Transverse colon (tissue), 4 donors: ENCODE results near the gene BCAR3. TPM values are rescaled to one million over a fixed set of nuclear protein-coding genes. Genes with fewer than 3 reads are reported as not detected.

Source experiments
- DNase-seq: peaks from one replicate; pipeline ENCODE4 v3.0.0-alpha.2; 2019
- H3K27ac ChIP-seq, 4 donors: fragments of 200-600 bp; sonication (generic); 2 replicates each; pipeline ENCODE4 v1.5.1; 2016 to 2018; ENCODE audit warnings: inconsistent platforms in 4 of 4
- H3K27me3 ChIP-seq: fragments of 200-600 bp; sonication (generic); 2 replicates; pipeline ENCODE4 v1.5.1; 2017; ENCODE audit warnings: inconsistent platforms
- H3K36me3 ChIP-seq, 4 donors: fragments of 200-600 bp; sonication (generic); 2 replicates each; pipeline ENCODE4 v1.5.1; 2017 to 2019; ENCODE audit warnings: inconsistent platforms in 4 of 4
- H3K4me1 ChIP-seq, 4 donors: fragments of 200-600 bp; sonication (generic); 2 replicates each; pipeline ENCODE4 v1.5.1; 2017 to 2020; ENCODE audit warnings: inconsistent platforms in 4 of 4
- H3K4me3 ChIP-seq, 4 donors: fragments of 200-600 bp; sonication (generic); 1 replicate in 1 of 4; 2 replicates in 3 of 4; pipeline versions ENCODE4 v1.5.1 to v1.6.1; 2017 to 2019; ENCODE audit warnings: inconsistent platforms in 4 of 4
- H3K9me3 ChIP-seq, 2 donors: fragments of 200-600 bp; sonication (generic); 2 replicates each; pipeline ENCODE4 v1.5.1; 2017 to 2019; ENCODE audit warnings: inconsistent platforms in 2 of 2
- CTCF ChIP-seq, 5 experiments: fragments of 200-600 bp in 3 of 5; fragments of 450-650 bp in 2 of 5; sonication (generic) in 3 of 5; IDR thresholded peaks; 1 replicate in 2 of 5; 2 replicates in 3 of 5; pipeline ENCODE4 v1.5.1; 2016 to 2017; ENCODE audit warnings: antibody characterized with exemption in 5 of 5, inconsistent platforms in 3 of 5, mild to moderate bottlenecking in 2 of 5, moderate library complexity in 1 of 5
- EP300 ChIP-seq: sonication (generic); formaldehyde crosslinking; IDR thresholded peaks from one replicate; pipeline ENCODE4 v1.6.1; 2017; ENCODE audit warnings: antibody characterized with exemption, low read depth
- POLR2A ChIP-seq: fragments of 450-650 bp; IDR thresholded peaks from one replicate; pipeline ENCODE4 v1.6.1; 2016; ENCODE audit warnings: antibody characterized with exemption, mild to moderate bottlenecking, moderate library complexity
- POLR2AphosphoS5 ChIP-seq, 3 donors: sonication (generic); formaldehyde crosslinking; IDR thresholded peaks; one replicate each; pipeline ENCODE4 v1.6.1; 2016; ENCODE audit warnings: antibody characterized with exemption in 3 of 3
- WGBS, 2 donors: methylation state at CpG; one replicate each; pipeline ENCODE4 v1.1.5; 2018; ENCODE audit warnings: low coverage in 1 of 2; 5-methylcytosine and 5-hydroxymethylcytosine counted together
- in situ Hi-C, 4 donors: fragments of 200-750 bp; cut with MboI; loops; one replicate each; pipeline versions ENCODE4 v1.15.0 to v1.15.1; 2017; ENCODE audit warnings: low sequenced_read_pairs in 3 of 4, low pct_ligation_motif_present in 1 of 4, low pct_unique_long_range_greater_than_20kb in 1 of 4
- intact Hi-C: fragments of 100-400 bp; cut with DNase I; formaldehyde crosslinking; loops from one replicate; pipeline ENCODE4 v1.15.1; 2023; ENCODE audit warnings: low total_unique reads
- total RNA-seq, 4 donors: library from RNA; depleted of rRNA; stranded (reverse); fragments of >200 nt; gene quantifications; one replicate each; pipeline ENCODE4 v1.1.0, GENCODE V29; 2016

The BCAR3 gene
- total RNA-seq, 4 donors from 2014 or later = 12.3 to 71.7 (median 40.5) TPM

- TF ChIP-seq CTCF (IDR thresholded peaks at IDR 0.05) (no peak), POLR2A (no peak), EP300 (no peak), POLR2AphosphoS5 (IDR thresholded peaks at IDR 0.05) (no peak)
- H3K36me3 ChIP-seq = no peaks in the 10 kb centered on the region
- DNase-seq = no peak
- WGBS, 2 donors = 97 to 100% methylated on average over 3 of the region's 3 CpGs
- H3K27ac ChIP-seq = no peak overlapping the region
- no peaks in the 10 kb centered on the region for H3K9me3 ChIP-seq
- peaks cover 0 to 4% (median 2%) of the 10 kb centered on the region in 4 donors for H3K4me1 ChIP-seq
- no peaks in the 10 kb centered on the region for H3K27me3 ChIP-seq
- intact Hi-C loops = no loop called here
- in situ Hi-C loops = no loop called here
- H3K4me3 ChIP-seq = no peak overlapping the region
Observed at GRCh38 chr1:93532780-93533378, 148.8 kb downstream of the BCAR3 start.

GRCh38 chr1:93531193-93531592 is 150.4 kb downstream of the BCAR3 start:
- H3K4me3 ChIP-seq = no peak overlapping the region
- WGBS, 2 donors = 50 to 52% methylated on average over 2 of the region's 2 CpGs
- DNase-seq = no peak
- in situ Hi-C loops = no loop called here
- no peak overlapping the region for H3K27ac ChIP-seq
- no peaks in the 10 kb centered on the region for H3K36me3 ChIP-seq
- H3K27me3 ChIP-seq = no peaks in the 10 kb centered on the region
- H3K4me1 ChIP-seq = peaks cover 0 to 4% (median 2%) of the 10 kb centered on the region in 4 donors
- no peaks in the 10 kb centered on the region for H3K9me3 ChIP-seq
- intact Hi-C loops = no loop called here
- TF ChIP-seq CTCF (IDR thresholded peaks at IDR 0.05) = no peak
- TF ChIP-seq EP300 = no peak
- no peak for TF ChIP-seq POLR2A
- TF ChIP-seq POLR2AphosphoS5 (IDR thresholded peaks at IDR 0.05) = no peak

- in situ Hi-C loops = no loop called here
- no peaks in the 10 kb centered on the region for H3K9me3 ChIP-seq
- 66 to 67% methylated on average over 1 of the region's 1 CpG for WGBS, 2 donors
- no peaks in the 10 kb centered on the region for H3K36me3 ChIP-seq
- TF ChIP-seq POLR2A = no peak
- no peak for TF ChIP-seq EP300
- TF ChIP-seq POLR2AphosphoS5 (IDR thresholded peaks at IDR 0.05) = no peak
- no peak for TF ChIP-seq CTCF (IDR thresholded peaks at IDR 0.05)
- DNase-seq = no peak
- H3K4me1 ChIP-seq = peaks cover 0 to 4% (median 2%) of the 10 kb centered on the region in 4 donors
- no peak overlapping the region for H3K4me3 ChIP-seq
- H3K27me3 ChIP-seq = no peaks in the 10 kb centered on the region
- no peak overlapping the region for H3K27ac ChIP-seq
- intact Hi-C loops = no loop called here
Observed at GRCh38 chr1:93528412-93528811, 153.2 kb downstream of the BCAR3 start.

- DNase-seq = no peak
- 65 to 74% methylated on average over 2 of the region's 2 CpGs for WGBS, 2 donors
- no peak for TF ChIP-seq POLR2AphosphoS5 (IDR thresholded peaks at IDR 0.05)
- no peak for TF ChIP-seq EP300
- no peak for TF ChIP-seq POLR2A
- TF ChIP-seq CTCF (IDR thresholded peaks at IDR 0.05) = no peak
- peaks cover 0 to 3% (median 0%) of the 10 kb centered on the region in 4 donors for H3K36me3 ChIP-seq
- H3K9me3 ChIP-seq = no peaks in the 10 kb centered on the region
- intact Hi-C loops (no loop called here), in situ Hi-C loops (no loop called here)
- no peaks in the 10 kb centered on the region for H3K27me3 ChIP-seq
- no peak overlapping the region for H3K27ac ChIP-seq
- no peak overlapping the region for H3K4me3 ChIP-seq
- H3K4me1 ChIP-seq = peaks cover 0 to 4% (median 2%) of the 10 kb centered on the region in 4 donors
Observed at GRCh38 chr1:93526431-93526830, 155.2 kb downstream of the BCAR3 start.
